PFSK-1 (cell line): Measurements from ENCODE around the gene SERPINE2.

Experiments
- FOXP2 ChIP-seq: optimal IDR thresholded peaks from 2 replicates; pipeline ENCODE3; 2011; ENCODE audit warnings: borderline replicate concordance, control low read depth, inconsistent platforms; ENCODE audit not compliant: insufficient read depth; ENCODE audit errors: extremely low read length, extremely low read depth
- POLR2AphosphoS5 ChIP-seq: IDR thresholded peaks from 2 replicates; pipeline ENCODE4 v1.6.1; 2012; ENCODE audit warnings: low read depth, mild to moderate bottlenecking, control low read depth, low read length, moderate library complexity
- REST ChIP-seq, 2 experiments: IDR thresholded peaks; 2 replicates each; pipeline versions ENCODE4 v1.6.1 to v1.8.0; 2011 to 2012; ENCODE audit warnings: low read depth in 2 of 2, low read length in 2 of 2, control low read depth in 1 of 2, inconsistent platforms in 1 of 2, mild to moderate bottlenecking in 1 of 2, moderate library complexity in 1 of 2; ENCODE audit not compliant: insufficient read depth in 1 of 2
- SIN3A ChIP-seq: IDR thresholded peaks from 2 replicates; pipeline ENCODE4 v1.6.1; 2012; ENCODE audit warnings: mild to moderate bottlenecking, low read length, moderate library complexity, borderline replicate concordance; ENCODE audit not compliant: insufficient read depth
- TAF1 ChIP-seq: IDR thresholded peaks from 2 replicates; pipeline ENCODE4 v1.6.1; 2012; ENCODE audit warnings: low read length, control low read depth, borderline replicate concordance; ENCODE audit not compliant: insufficient read depth

Gene SERPINE2

DNA sequence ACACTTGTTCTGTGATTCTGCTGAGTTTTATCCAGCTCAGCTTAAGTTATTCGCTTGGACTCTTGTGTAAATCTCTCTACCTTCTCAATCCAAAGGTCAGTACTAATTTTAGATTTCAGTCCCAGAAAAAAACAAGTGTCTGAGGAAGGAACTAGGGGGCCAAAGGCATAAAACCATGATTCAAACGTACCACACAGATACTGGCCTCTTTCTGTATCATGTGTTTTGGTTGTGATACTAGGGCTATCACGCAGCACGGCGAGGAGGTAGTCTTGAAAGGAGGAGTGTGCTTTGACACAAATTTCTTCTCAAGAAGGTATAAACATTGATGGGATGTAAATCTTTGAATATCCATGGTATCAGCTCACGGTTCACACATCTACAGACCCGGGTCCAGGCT is 8.3 kb downstream of the SERPINE2 start:
- no peak for TF ChIP-seq POLR2AphosphoS5
- TF ChIP-seq TAF1 = no peak
- TF ChIP-seq SIN3A = no peak
- no peak for TF ChIP-seq REST (IDR thresholded peaks at IDR 0.05; ENCODE audit: insufficient read depth in 1 of 2, low read depth in 2 of 2, low read length in 2 of 2)
- no peak for TF ChIP-seq FOXP2

DNA sequence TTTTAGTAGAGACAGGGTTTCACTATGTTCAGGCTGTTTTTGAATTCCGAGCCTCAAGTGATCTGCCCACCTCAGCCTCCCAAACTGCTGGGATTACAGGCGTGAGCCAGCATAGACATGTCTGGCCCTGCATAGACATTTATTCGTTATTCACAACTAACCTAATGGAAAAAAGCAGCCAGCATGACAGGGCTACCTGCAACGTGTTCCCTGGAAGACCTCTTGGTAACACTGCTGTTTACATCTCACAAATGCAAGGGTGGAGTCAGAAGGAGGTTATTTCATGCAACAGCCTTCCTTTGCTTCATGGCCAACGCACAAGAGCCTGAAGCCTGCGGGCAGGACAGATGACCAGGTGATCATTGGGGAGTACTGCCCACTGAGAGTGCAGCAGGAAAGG is 9.2 kb downstream of the SERPINE2 start:
- TF ChIP-seq POLR2AphosphoS5 (no peak), REST (IDR thresholded peaks at IDR 0.05; ENCODE audit: insufficient read depth in 1 of 2, low read depth in 2 of 2, low read length in 2 of 2) (no peak), FOXP2 (no peak), TAF1 (no peak), SIN3A (no peak)

- TF ChIP-seq SIN3A (no peak), TAF1 (no peak), REST (IDR thresholded peaks at IDR 0.05; ENCODE audit: insufficient read depth in 1 of 2, low read depth in 2 of 2, low read length in 2 of 2) (no peak), POLR2AphosphoS5 (no peak), FOXP2 (no peak)
Observed at GRCh38 chr2:224027931-224028330, 11.2 kb downstream of the SERPINE2 start.

DNA sequence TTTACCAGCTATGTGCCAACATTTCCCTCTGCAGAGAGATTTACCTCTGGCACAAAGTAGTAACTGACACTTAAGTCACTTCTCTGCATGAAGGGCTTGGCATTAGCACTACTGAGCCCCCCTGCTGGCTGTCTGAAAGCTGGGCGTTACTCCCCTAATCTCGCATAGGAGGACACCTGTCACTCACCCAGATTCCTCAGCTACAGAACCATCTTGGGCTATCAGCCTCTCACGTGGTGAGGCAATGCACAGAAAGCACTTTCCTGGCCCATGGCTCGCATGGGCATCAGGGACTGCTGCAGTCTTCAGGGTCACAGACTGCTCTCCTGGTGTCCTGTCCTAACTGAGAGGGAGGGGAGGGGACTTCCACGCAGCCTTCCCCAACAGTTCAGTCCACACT is 12.0 kb downstream of the SERPINE2 start:
- TF ChIP-seq REST (IDR thresholded peaks at IDR 0.05; ENCODE audit: insufficient read depth in 1 of 2, low read depth in 2 of 2, low read length in 2 of 2) = no peak
- no peak for TF ChIP-seq SIN3A
- no peak for TF ChIP-seq POLR2AphosphoS5
- TF ChIP-seq FOXP2 = no peak
- TF ChIP-seq TAF1 = no peak

- TF ChIP-seq TAF1 (no peak), POLR2AphosphoS5 (no peak), REST (IDR thresholded peaks at IDR 0.05; ENCODE audit: insufficient read depth in 1 of 2, low read depth in 2 of 2, low read length in 2 of 2) (no peak), FOXP2 (no peak), SIN3A (no peak)
Observed at GRCh38 chr2:224025874-224026273, 13.2 kb downstream of the SERPINE2 start.
